Measurements from ENCODE around the gene CDC5L. TPM values are rescaled to one million over a fixed set of nuclear protein-coding genes. Genes with fewer than 3 reads are reported as not detected.

CDC5L gene
- total RNA-seq, 1 experiment from 2014 or later: 23.8 TPM

DNA sequence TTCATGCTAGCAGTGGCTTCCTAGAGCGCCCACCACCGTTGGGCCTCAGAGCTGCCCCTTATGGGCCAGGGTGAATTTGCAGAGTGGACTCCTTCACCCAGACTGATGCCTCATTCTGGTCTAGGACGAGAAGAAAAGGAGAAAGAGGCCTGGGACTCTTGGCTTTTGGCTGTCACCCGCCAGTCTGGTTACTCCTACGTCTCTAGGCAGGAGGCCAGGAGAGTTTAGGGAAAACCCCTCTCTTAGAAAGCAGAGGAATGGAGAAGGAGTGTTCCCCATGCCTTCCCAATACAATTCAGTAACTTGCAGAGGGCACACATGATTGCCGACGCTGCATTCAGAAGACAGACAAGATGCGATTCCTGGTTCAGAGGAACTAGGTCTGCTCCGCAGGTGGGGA, 70.1 kb downstream of the CDC5L start:
- Mint-ChIP-seq H3K4me1 (ENCODE audit: low read depth, unreplicated experiment) (peaks cover 8% of the 10 kb centered on the region), H3K9me3 (ENCODE audit: unreplicated experiment) (no peaks in the 10 kb centered on the region), H3K4me3 (ENCODE audit: unreplicated experiment) (no peak overlapping the region), H3K36me3 (ENCODE audit: insufficient read depth, unreplicated experiment) (peaks cover 17% of the 10 kb centered on the region), H3K27me3 (ENCODE audit: insufficient read depth, unreplicated experiment) (no peaks in the 10 kb centered on the region), H3K27ac (ENCODE audit: unreplicated experiment) (no peak overlapping the region)
- ChIA-PET POLR2A (interaction anchor here (0.5 kb wide), 1 partner anchor 253 kb away, joined by 3 read pairs; no protein-coding TSS in a partner anchor), CTCF (interaction anchor here (0.7 to 0.9 kb wide), 2 partner anchors 18 to 42 kb away, joined by 3 to 5 read pairs; no protein-coding TSS in a partner anchor)
- intact Hi-C loops (cut with micrococcal nuclease; ENCODE audit: unreplicated experiment): no loop called here
- DNase-seq: no peak
- no peak overlapping the region for H3K4me3 ChIP-seq (ENCODE audit: low read depth, low read length)
- H3K27me3 ChIP-seq (replicated peaks; ENCODE audit: control insufficient read depth, insufficient read depth, low read length): no peaks in the 10 kb centered on the region
- BruUV-seq (replicated peaks): no TSS peak
- no peaks in the 10 kb centered on the region for H3K36me3 ChIP-seq (ENCODE audit: control insufficient read depth, insufficient read depth, low read length)
- TF ChIP-seq, protein P1, sequence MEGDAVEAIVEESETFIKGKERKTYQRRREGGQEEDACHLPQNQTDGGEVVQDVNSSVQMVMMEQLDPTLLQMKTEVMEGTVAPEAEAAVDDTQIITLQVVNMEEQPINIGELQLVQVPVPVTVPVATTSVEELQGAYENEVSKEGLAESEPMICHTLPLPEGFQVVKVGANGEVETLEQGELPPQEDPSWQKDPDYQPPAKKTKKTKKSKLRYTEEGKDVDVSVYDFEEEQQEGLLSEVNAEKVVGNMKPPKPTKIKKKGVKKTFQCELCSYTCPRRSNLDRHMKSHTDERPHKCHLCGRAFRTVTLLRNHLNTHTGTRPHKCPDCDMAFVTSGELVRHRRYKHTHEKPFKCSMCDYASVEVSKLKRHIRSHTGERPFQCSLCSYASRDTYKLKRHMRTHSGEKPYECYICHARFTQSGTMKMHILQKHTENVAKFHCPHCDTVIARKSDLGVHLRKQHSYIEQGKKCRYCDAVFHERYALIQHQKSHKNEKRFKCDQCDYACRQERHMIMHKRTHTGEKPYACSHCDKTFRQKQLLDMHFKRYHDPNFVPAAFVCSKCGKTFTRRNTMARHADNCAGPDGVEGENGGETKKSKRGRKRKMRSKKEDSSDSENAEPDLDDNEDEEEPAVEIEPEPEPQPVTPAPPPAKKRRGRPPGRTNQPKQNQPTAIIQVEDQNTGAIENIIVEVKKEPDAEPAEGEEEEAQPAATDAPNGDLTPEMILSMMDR (IDR thresholded peaks at IDR 0.05; ENCODE audit: insufficient read depth in 1 of 2, low read depth in 1 of 2, low read length in 1 of 2, severe bottlenecking in 1 of 2, unreplicated experiment in 1 of 2): no peak
- H3K4me1 ChIP-seq: no peaks in the 10 kb centered on the region
- no peaks in the 10 kb centered on the region for H3K9me3 ChIP-seq

DNA sequence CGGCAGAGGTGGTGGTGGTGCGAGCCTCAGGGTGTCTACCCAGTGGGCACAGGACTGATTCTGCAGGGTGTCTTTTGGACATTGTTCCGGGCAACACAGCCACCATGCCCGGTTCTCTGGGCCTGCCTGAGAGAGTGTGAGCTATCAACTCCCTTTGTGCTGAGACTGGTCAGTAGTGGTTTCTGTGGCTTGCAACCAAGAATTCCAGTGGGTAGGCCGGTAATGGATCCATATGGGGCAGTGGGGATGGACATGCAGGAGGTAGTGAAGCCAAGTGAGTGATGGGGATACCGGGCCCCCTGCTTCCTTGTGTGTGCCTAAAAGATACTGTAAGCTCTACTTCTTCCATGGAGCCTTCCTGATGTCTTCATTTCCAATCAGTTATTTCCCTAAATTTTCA, 71.0 kb downstream of the CDC5L start:
- no peak overlapping the region for H3K4me3 ChIP-seq (ENCODE audit: low read depth, low read length)
- no peaks in the 10 kb centered on the region for H3K27me3 Mint-ChIP-seq (ENCODE audit: insufficient read depth, unreplicated experiment)
- DNase-seq: no peak
- POLR2A ChIA-PET: no interaction called here
- peaks cover 8% of the 10 kb centered on the region for H3K4me1 Mint-ChIP-seq (ENCODE audit: low read depth, unreplicated experiment)
- no peaks in the 10 kb centered on the region for H3K9me3 Mint-ChIP-seq (ENCODE audit: unreplicated experiment)
- no peaks in the 10 kb centered on the region for H3K9me3 ChIP-seq
- H3K36me3 Mint-ChIP-seq (ENCODE audit: insufficient read depth, unreplicated experiment): peaks cover 17% of the 10 kb centered on the region
- TF ChIP-seq, protein P1 (IDR thresholded peaks at IDR 0.05; ENCODE audit: insufficient read depth in 1 of 2, low read depth in 1 of 2, low read length in 1 of 2, severe bottlenecking in 1 of 2, unreplicated experiment in 1 of 2): no peak
- CTCF ChIA-PET: interaction anchor here (0.9 to 2.8 kb wide), 2 partner anchors 12 to 17 kb away, joined by 5 to 9 read pairs; no protein-coding TSS in a partner anchor
- H3K36me3 ChIP-seq (ENCODE audit: control insufficient read depth, insufficient read depth, low read length): no peaks in the 10 kb centered on the region
- no peaks in the 10 kb centered on the region for H3K4me1 ChIP-seq
- no peaks in the 10 kb centered on the region for H3K27me3 ChIP-seq (replicated peaks; ENCODE audit: control insufficient read depth, insufficient read depth, low read length)
- intact Hi-C loops (cut with micrococcal nuclease; ENCODE audit: unreplicated experiment): no loop called here
- H3K27ac Mint-ChIP-seq (ENCODE audit: unreplicated experiment): no peak overlapping the region
- BruUV-seq (replicated peaks): no TSS peak
- H3K4me3 Mint-ChIP-seq (ENCODE audit: unreplicated experiment): no peak overlapping the region

DNA sequence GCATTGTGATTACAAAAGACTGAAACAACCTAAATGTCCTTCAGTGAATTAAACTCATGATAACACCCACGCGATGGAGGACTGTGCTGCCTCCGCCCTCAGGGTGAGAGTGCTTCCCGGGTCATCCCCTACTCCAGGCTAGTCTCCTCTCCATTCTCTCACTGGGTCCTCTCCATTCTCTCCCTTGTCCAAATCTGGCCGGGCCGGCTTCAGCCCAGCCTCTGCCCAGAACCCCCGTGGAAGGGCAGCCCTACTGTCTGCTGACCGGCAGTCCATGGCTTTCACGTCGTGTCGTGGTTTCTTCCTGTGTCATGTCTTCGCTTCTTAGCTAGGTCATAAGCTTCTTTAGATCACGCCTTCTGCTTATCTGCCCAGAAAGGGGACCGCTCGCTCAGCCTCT, 74.8 kb downstream of the CDC5L start:
- no TSS peak for BruUV-seq (replicated peaks)
- Mint-ChIP-seq H3K36me3 (ENCODE audit: insufficient read depth, unreplicated experiment) (peaks cover 4% of the 10 kb centered on the region), H3K9me3 (ENCODE audit: unreplicated experiment) (no peaks in the 10 kb centered on the region), H3K27me3 (ENCODE audit: insufficient read depth, unreplicated experiment) (no peaks in the 10 kb centered on the region), H3K4me1 (ENCODE audit: low read depth, unreplicated experiment) (peaks cover 5% of the 10 kb centered on the region), H3K27ac (ENCODE audit: unreplicated experiment) (no peak overlapping the region), H3K4me3 (ENCODE audit: unreplicated experiment) (no peak overlapping the region)
- ChIA-PET POLR2A (no interaction called here), CTCF (no interaction called here)
- Histone ChIP-seq H3K9me3 (no peaks in the 10 kb centered on the region), H3K4me3 (ENCODE audit: low read depth, low read length) (no peak overlapping the region), H3K4me1 (no peaks in the 10 kb centered on the region), H3K36me3 (ENCODE audit: control insufficient read depth, insufficient read depth, low read length) (no peaks in the 10 kb centered on the region), H3K27me3 (replicated peaks; ENCODE audit: control insufficient read depth, insufficient read depth, low read length) (no peaks in the 10 kb centered on the region; the same call in 1 of the 2 replicates)
- TF ChIP-seq, protein P1 (IDR thresholded peaks at IDR 0.05; ENCODE audit: insufficient read depth in 1 of 2, low read depth in 1 of 2, low read length in 1 of 2, severe bottlenecking in 1 of 2, unreplicated experiment in 1 of 2): no peak
- intact Hi-C loops (cut with micrococcal nuclease; ENCODE audit: unreplicated experiment): no loop called here
- no peak for DNase-seq
